HEK293 (cell line): ENCODE measurements around the gene NRG2.

ENCODE experiments used
- HOXA7 ChIP-seq: sonication (generic); formaldehyde crosslinking; IDR thresholded peaks from 2 replicates; pipeline ENCODE4 v1.8.1; 2022; ENCODE audit warnings: missing genetic modification reagents, borderline replicate concordance
- IKZF3 ChIP-seq: fragments of 450-650 bp; IDR thresholded peaks from 2 replicates; pipeline ENCODE4 v1.5.0; 2018; ENCODE audit warnings: missing biosample characterization, mild to moderate bottlenecking, missing genetic modification characterization, moderate library complexity
- SETDB1 ChIP-seq: IDR thresholded peaks from one replicate; pipeline ENCODE4 v1.6.1; 2017; ENCODE audit warnings: mild to moderate bottlenecking, low read length, moderate library complexity, mixed read lengths; ENCODE audit not compliant: insufficient read length
- TCF7L2 ChIP-seq: IDR thresholded peaks from 2 replicates; pipeline ENCODE4 v1.6.1; 2011; ENCODE audit warnings: low read depth, mild to moderate bottlenecking, inconsistent platforms, low read length, moderate library complexity, borderline replicate concordance
- ZBTB20 ChIP-seq: fragments of 450-650 bp; formaldehyde crosslinking; IDR thresholded peaks from 2 replicates; pipeline ENCODE4 v1.5.1; 2016; ENCODE audit warnings: missing biosample characterization, missing genetic modification characterization
- ZBTB7A ChIP-seq: fragments of 450-650 bp; formaldehyde crosslinking; IDR thresholded peaks from 2 replicates; pipeline ENCODE4 v1.5.1; 2016; ENCODE audit warnings: low read depth, missing biosample characterization, missing genetic modification characterization
- ZIC2 ChIP-seq: fragments of 450-650 bp; formaldehyde crosslinking; IDR thresholded peaks from 2 replicates; pipeline ENCODE4 v1.5.1; 2016; ENCODE audit warnings: missing biosample characterization, missing genetic modification characterization
- ZNF146 ChIP-seq: fragments of 450-650 bp; formaldehyde crosslinking; IDR thresholded peaks from 2 replicates; pipeline ENCODE4 v1.5.1; 2016; ENCODE audit warnings: missing biosample characterization, missing genetic modification characterization
- ZNF169 ChIP-seq: fragments of 450-650 bp; formaldehyde crosslinking; IDR thresholded peaks from 2 replicates; pipeline ENCODE4 v1.5.1; 2016; ENCODE audit warnings: missing biosample characterization, missing genetic modification characterization
- ZNF174 ChIP-seq: fragments of 450-650 bp; formaldehyde crosslinking; IDR thresholded peaks from 2 replicates; pipeline ENCODE4 v1.5.0; 2017; ENCODE audit warnings: missing biosample characterization, mild to moderate bottlenecking, missing genetic modification characterization
- ZNF26 ChIP-seq: fragments of 450-650 bp; formaldehyde crosslinking; IDR thresholded peaks from 2 replicates; pipeline ENCODE4 v1.5.1; 2016; ENCODE audit warnings: missing biosample characterization, missing genetic modification characterization
- ZNF335 ChIP-seq: fragments of 450-650 bp; formaldehyde crosslinking; conservative IDR thresholded peaks from 2 replicates; pipeline ENCODE4 v1.5.1; 2016; ENCODE audit warnings: missing biosample characterization, missing genetic modification characterization
- ZNF423 ChIP-seq: fragments of 450-650 bp; formaldehyde crosslinking; IDR thresholded peaks from 2 replicates; pipeline ENCODE4 v1.5.1; 2016; ENCODE audit warnings: missing biosample characterization, missing genetic modification characterization
- ZNF48 ChIP-seq: fragments of 450-650 bp; formaldehyde crosslinking; IDR thresholded peaks from 2 replicates; pipeline ENCODE4 v1.5.1; 2016; ENCODE audit warnings: missing biosample characterization, missing genetic modification characterization
- ZNF488 ChIP-seq: fragments of 450-650 bp; formaldehyde crosslinking; IDR thresholded peaks from 2 replicates; pipeline ENCODE4 v1.5.1; 2016; ENCODE audit warnings: missing biosample characterization, missing genetic modification characterization
- ZNF549 ChIP-seq: fragments of 450-650 bp; IDR thresholded peaks from 2 replicates; pipeline ENCODE4 v1.5.1; 2018; ENCODE audit warnings: missing biosample characterization, missing genetic modification characterization, mild to moderate bottlenecking, inconsistent platforms, moderate library complexity
- ZNF596 ChIP-seq: fragments of 450-650 bp; IDR thresholded peaks from 2 replicates; pipeline ENCODE4 v1.5.0; 2018; ENCODE audit warnings: missing biosample characterization, mild to moderate bottlenecking, missing genetic modification characterization, moderate library complexity
- ZNF623 ChIP-seq: fragments of 450-650 bp; formaldehyde crosslinking; IDR thresholded peaks from 2 replicates; pipeline ENCODE4 v1.5.1; 2016; ENCODE audit warnings: missing biosample characterization, missing genetic modification characterization
- ZNF626 ChIP-seq: fragments of 450-650 bp; sonication (Bioruptor Pico); formaldehyde crosslinking; IDR thresholded peaks from 2 replicates; pipeline ENCODE4 v1.5.1; 2018; ENCODE audit warnings: missing biosample characterization, missing genetic modification characterization, inconsistent platforms
- ZNF660 ChIP-seq: fragments of 450-650 bp; IDR thresholded peaks from 2 replicates; pipeline ENCODE4 v1.5.1; 2018; ENCODE audit warnings: missing biosample characterization, mild to moderate bottlenecking, missing genetic modification characterization
- ZNF704 ChIP-seq: fragments of 450-650 bp; formaldehyde crosslinking; IDR thresholded peaks from 2 replicates; pipeline ENCODE4 v1.5.1; 2016; ENCODE audit warnings: missing biosample characterization, missing genetic modification characterization
- ZNF843 ChIP-seq: fragments of 450-650 bp; formaldehyde crosslinking; IDR thresholded peaks from 2 replicates; pipeline ENCODE4 v1.5.1; 2016; ENCODE audit warnings: missing biosample characterization, missing genetic modification characterization
- TF ChIP-seq, protein P1 (sequence below): fragments of 450-650 bp; formaldehyde crosslinking; IDR thresholded peaks from 2 replicates; pipeline ENCODE4 v1.5.1; 2017; ENCODE audit warnings: missing biosample characterization, missing genetic modification characterization
- TF ChIP-seq, protein P2 (sequence below): fragments of 450-650 bp; formaldehyde crosslinking; IDR thresholded peaks from 2 replicates; pipeline ENCODE4 v1.5.1; 2016; ENCODE audit warnings: missing biosample characterization, missing genetic modification characterization, borderline replicate concordance
- TF ChIP-seq, protein P3 (sequence below): fragments of 450-650 bp; formaldehyde crosslinking; IDR thresholded peaks from 2 replicates; pipeline ENCODE4 v1.5.1; 2016; ENCODE audit warnings: missing biosample characterization, missing genetic modification characterization
- TF ChIP-seq, protein P4 (sequence below): fragments of 450-650 bp; formaldehyde crosslinking; IDR thresholded peaks from 2 replicates; pipeline ENCODE4 v1.5.1; 2016; ENCODE audit warnings: missing biosample characterization, missing genetic modification characterization, low read depth
- TF ChIP-seq, protein P5 (sequence below): fragments of 450-650 bp; formaldehyde crosslinking; IDR thresholded peaks from 2 replicates; pipeline ENCODE4 v1.5.1; 2016; ENCODE audit warnings: missing biosample characterization, missing genetic modification characterization

NRG2 gene

DNA sequence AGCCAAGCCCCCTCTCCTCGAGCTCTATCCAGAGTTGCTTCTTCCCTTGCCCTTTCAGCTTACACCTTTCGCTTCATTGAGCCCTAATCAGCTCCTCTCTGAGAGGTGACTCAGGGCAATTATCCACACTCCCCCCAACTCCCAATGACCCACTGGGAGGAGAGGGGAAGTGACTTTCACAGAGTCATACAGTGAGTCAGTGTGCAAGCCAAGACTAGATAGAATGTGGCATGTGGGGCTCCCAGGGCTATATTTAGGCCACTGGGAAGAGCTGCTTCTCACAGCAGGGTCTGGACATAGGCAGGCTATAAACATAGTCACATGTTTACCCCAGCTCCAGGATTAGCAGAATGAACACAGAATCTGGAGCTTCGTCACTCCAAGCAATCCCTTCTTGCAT lies 57.4 kb downstream of the NRG2 start (continued):
- TF ChIP-seq, protein P1, sequence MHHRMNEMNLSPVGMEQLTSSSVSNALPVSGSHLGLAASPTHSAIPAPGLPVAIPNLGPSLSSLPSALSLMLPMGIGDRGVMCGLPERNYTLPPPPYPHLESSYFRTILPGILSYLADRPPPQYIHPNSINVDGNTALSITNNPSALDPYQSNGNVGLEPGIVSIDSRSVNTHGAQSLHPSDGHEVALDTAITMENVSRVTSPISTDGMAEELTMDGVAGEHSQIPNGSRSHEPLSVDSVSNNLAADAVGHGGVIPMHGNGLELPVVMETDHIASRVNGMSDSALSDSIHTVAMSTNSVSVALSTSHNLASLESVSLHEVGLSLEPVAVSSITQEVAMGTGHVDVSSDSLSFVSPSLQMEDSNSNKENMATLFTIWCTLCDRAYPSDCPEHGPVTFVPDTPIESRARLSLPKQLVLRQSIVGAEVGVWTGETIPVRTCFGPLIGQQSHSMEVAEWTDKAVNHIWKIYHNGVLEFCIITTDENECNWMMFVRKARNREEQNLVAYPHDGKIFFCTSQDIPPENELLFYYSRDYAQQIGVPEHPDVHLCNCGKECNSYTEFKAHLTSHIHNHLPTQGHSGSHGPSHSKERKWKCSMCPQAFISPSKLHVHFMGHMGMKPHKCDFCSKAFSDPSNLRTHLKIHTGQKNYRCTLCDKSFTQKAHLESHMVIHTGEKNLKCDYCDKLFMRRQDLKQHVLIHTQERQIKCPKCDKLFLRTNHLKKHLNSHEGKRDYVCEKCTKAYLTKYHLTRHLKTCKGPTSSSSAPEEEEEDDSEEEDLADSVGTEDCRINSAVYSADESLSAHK (tag by site-specific recombination) = no peak
- TF ChIP-seq ZNF174 (tag by site-specific recombination) = no peak
- TF ChIP-seq, protein P2, sequence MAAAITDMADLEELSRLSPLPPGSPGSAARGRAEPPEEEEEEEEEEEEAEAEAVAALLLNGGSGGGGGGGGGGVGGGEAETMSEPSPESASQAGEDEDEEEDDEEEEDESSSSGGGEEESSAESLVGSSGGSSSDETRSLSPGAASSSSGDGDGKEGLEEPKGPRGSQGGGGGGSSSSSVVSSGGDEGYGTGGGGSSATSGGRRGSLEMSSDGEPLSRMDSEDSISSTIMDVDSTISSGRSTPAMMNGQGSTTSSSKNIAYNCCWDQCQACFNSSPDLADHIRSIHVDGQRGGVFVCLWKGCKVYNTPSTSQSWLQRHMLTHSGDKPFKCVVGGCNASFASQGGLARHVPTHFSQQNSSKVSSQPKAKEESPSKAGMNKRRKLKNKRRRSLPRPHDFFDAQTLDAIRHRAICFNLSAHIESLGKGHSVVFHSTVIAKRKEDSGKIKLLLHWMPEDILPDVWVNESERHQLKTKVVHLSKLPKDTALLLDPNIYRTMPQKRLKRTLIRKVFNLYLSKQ (tag by site-specific recombination) = no peak
- TF ChIP-seq ZNF26 = no peak
- no peak; the same call in 1 of the 2 replicates for TF ChIP-seq ZBTB20 (tag by site-specific recombination)
- no peak for TF ChIP-seq TCF7L2
- TF ChIP-seq ZNF488 (tag by site-specific recombination) = no peak
- peak; percentile 38 for TF ChIP-seq IKZF3
- TF ChIP-seq, protein P3, sequence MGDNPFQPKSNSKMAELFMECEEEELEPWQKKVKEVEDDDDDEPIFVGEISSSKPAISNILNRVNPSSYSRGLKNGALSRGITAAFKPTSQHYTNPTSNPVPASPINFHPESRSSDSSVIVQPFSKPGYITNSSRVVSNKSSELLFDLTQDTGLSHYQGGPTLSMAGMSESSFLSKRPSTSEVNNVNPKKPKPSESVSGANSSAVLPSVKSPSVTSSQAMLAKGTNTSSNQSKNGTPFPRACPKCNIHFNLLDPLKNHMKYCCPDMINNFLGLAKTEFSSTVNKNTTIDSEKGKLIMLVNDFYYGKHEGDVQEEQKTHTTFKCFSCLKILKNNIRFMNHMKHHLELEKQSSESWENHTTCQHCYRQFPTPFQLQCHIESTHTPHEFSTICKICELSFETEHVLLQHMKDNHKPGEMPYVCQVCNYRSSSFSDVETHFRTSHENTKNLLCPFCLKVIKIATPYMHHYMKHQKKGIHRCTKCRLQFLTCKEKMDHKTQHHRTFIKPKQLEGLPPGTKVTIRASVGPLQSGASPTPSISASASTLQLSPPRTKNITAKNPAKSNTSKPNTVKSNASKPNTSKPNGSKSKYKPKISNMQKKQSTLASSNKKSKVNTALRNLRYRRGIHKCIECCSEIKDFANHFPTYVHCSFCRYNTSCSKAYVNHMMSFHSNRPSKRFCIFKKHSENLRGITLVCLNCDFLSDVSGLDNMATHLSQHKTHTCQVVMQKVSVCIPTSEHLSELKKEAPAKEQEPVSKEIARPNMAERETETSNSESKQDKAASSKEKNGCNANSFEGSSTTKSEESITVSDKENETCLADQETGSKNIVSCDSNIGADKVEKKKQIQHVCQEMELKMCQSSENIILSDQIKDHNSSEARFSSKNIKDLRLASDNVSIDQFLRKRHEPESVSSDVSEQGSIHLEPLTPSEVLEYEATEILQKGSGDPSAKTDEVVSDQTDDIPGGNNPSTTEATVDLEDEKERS (tag by site-specific recombination) = no peak
- no peak for TF ChIP-seq ZNF48
- TF ChIP-seq ZNF623 = 0 out of 2 replicates have a peak, but pooled peaks have one; percentile 10
- no peak for TF ChIP-seq SETDB1
- TF ChIP-seq, protein P4, sequence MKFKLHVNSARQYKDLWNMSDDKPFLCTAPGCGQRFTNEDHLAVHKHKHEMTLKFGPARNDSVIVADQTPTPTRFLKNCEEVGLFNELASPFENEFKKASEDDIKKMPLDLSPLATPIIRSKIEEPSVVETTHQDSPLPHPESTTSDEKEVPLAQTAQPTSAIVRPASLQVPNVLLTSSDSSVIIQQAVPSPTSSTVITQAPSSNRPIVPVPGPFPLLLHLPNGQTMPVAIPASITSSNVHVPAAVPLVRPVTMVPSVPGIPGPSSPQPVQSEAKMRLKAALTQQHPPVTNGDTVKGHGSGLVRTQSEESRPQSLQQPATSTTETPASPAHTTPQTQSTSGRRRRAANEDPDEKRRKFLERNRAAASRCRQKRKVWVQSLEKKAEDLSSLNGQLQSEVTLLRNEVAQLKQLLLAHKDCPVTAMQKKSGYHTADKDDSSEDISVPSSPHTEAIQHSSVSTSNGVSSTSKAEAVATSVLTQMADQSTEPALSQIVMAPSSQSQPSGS (tag by site-specific recombination) = no peak
- TF ChIP-seq ZNF423 (tag by site-specific recombination) = no peak
- TF ChIP-seq ZNF626 (tag by site-specific recombination) = no peak
- TF ChIP-seq ZBTB7A (tag by site-specific recombination) = no peak
- no peak for TF ChIP-seq ZNF843 (tag by site-specific recombination)
- no peak for TF ChIP-seq ZNF549 (tag by site-specific recombination)
- TF ChIP-seq ZNF660 (tag by site-specific recombination) = peak; percentile 97
- no peak for TF ChIP-seq ZNF169 (tag by site-specific recombination)
- TF ChIP-seq ZNF146 (tag by site-specific recombination) = no peak
- TF ChIP-seq ZIC2 (tag by site-specific recombination) = peak; percentile 88
- TF ChIP-seq ZNF335 (tag by site-specific recombination) = no peak
- no peak for TF ChIP-seq ZNF596 (tag by site-specific recombination)
- no peak for TF ChIP-seq ZNF704
- TF ChIP-seq, protein P5, sequence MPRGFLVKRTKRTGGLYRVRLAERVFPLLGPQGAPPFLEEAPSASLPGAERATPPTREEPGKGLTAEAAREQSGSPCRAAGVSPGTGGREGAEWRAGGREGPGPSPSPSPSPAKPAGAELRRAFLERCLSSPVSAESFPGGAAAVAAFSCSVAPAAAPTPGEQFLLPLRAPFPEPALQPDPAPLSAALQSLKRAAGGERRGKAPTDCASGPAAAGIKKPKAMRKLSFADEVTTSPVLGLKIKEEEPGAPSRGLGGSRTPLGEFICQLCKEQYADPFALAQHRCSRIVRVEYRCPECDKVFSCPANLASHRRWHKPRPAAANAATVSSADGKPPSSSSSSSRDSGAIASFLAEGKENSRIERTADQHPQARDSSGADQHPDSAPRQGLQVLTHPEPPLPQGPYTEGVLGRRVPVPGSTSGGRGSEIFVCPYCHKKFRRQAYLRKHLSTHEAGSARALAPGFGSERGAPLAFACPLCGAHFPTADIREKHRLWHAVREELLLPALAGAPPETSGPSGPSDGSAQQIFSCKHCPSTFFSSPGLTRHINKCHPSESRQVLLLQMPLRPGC (tag by site-specific recombination) = peak; percentile 67
- TF ChIP-seq HOXA7 (CRISPR knock-in tag) = no peak
